ENCODE results near the gene TNNC1. TPM values are rescaled to one million over a fixed set of nuclear protein-coding genes. Genes with fewer than 3 reads are reported as not detected.

The TNNC1 gene
- total and polyA plus RNA-seq, 10 of the 15 experiments (the other 5 are each of a cell fraction or from before 2014, with no cell fraction given) = 0.13 to 1.3 (median 0.53) TPM; not detected in 2

DNA sequence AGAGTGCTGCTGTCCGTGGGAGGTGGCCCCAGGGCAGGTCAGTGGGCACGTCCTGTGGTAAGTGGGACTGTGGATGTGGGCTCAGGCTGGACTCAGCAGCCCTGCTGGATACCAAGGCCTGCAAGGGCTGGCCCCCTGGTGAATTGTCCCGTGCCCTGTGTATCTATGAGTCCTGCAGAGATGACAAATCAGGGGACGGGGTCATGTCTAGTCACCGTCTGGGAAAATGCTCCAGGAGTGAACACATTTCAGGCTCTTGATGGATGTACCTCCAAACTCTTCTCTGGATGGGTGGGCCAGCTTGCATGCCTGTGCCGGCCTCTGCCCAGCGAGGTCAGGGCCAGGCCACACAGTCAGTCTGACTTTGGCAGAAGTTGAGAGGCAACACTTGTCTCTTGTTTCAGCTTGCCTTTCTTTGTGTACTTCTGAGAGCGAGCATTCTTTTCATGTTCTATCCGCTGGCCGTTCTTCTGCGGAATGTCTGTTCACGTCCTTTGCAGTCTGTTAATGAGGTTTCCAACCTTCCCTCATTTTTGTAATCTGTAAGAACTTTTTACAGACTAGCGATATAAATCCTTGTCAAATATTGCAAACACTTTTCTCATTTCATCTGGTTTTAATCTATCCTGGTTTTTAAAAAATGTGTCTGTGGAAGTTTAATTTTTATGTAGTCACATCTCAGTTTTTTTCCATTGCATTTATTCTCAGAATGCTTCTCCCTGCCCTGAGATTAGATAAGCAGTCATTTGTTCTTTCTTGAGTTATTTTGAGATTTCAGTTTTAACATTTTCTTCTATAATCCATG is 29.9 kb upstream of the TNNC1 start:
- ATAC-seq (no peak), FAIRE-seq (no peak), DNase-seq (ENCODE audit: low read depth, low spot score) (no peak)
- no peak overlapping the region for H2AFZ ChIP-seq (ENCODE audit: control insufficient read depth, low read depth, low read length)
- H3K4me1 ChIP-seq (ENCODE audit: control insufficient read depth, insufficient read depth, low read length) = no peaks in the 10 kb centered on the region
- no peaks in the 10 kb centered on the region for H3K27me3 ChIP-seq (replicated peaks in 1 of 2; ENCODE audit: control insufficient read depth in 2 of 2, insufficient read depth in 2 of 2, low read length in 1 of 2)
- no peaks in the 10 kb centered on the region for H4K20me1 ChIP-seq (ENCODE audit: control insufficient read depth, insufficient read depth)
- no peak overlapping the region for H3K9ac ChIP-seq (ENCODE audit: control insufficient read depth, insufficient read depth, low read length)
- 98% methylated on average over 13 of the region's 13 CpGs for WGBS (ENCODE audit: insufficient coverage, insufficient replicate concordance, low lambda C conversion rate, missing lambda C conversion rate)
- H3K79me2 ChIP-seq (ENCODE audit: control insufficient read depth, insufficient read depth, low read length) = no peaks in the 10 kb centered on the region
- RAD21 ChIA-PET (ENCODE audit: unreplicated experiment) = no interaction called here
- CTCF ChIA-PET = no interaction called here
- no peak overlapping the region for H3K4me2 ChIP-seq (ENCODE audit: control insufficient read depth, insufficient read depth)
- POLR2A ChIA-PET = no interaction called here
- in situ Hi-C loops (cut with MboI) (no loop called here), intact Hi-C loops (cut with micrococcal nuclease; ENCODE audit: unreplicated experiment) (no loop called here)
- SMC1A ChIA-PET (ENCODE audit: uncharacterized antibody, unreplicated experiment) = no interaction called here
- no TSS peak for BruUV-seq (replicated peaks)
- TF ChIP-seq, protein P1, sequence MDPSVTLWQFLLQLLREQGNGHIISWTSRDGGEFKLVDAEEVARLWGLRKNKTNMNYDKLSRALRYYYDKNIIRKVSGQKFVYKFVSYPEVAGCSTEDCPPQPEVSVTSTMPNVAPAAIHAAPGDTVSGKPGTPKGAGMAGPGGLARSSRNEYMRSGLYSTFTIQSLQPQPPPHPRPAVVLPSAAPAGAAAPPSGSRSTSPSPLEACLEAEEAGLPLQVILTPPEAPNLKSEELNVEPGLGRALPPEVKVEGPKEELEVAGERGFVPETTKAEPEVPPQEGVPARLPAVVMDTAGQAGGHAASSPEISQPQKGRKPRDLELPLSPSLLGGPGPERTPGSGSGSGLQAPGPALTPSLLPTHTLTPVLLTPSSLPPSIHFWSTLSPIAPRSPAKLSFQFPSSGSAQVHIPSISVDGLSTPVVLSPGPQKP (IDR thresholded peaks at IDR 0.05; ENCODE audit: low read depth, low read length) = no peak
- TF ChIP-seq SUZ12 (IDR thresholded peaks at IDR 0.05; ENCODE audit: unreplicated experiment) (no peak), RAD21 (IDR thresholded peaks at IDR 0.05; ENCODE audit: insufficient read depth, low read depth, low read length) (no peak), ZBED1 (IDR thresholded peaks at IDR 0.05; ENCODE audit: borderline replicate concordance) (no peak), SIN3A (IDR thresholded peaks at IDR 0.05; ENCODE audit: low read depth, low read length) (no peak), SREBF1 (IDR thresholded peaks at IDR 0.05; ENCODE audit: low read length) (no peak), BMI1 (IDR thresholded peaks at IDR 0.05; ENCODE audit: borderline replicate concordance) (no peak), SUPT20H (IDR thresholded peaks at IDR 0.05; ENCODE audit: borderline replicate concordance, control insufficient read depth, low read depth, low read length) (no peak), SMARCA5 (IDR thresholded peaks at IDR 0.05) (no peak), RCOR1 (conservative IDR thresholded peaks at IDR 0.05; ENCODE audit: low read depth, low read length) (no peak), NRF1 (conservative IDR thresholded peaks at IDR 0.05; ENCODE audit: low read depth, low read length) (no peak), CEBPB (IDR thresholded peaks at IDR 0.05; ENCODE audit: borderline replicate concordance in 1 of 2, low read depth in 2 of 2, low read length in 2 of 2) (no peak), IKZF1 (conservative IDR thresholded peaks at IDR 0.05) (no peak), CBFB (IDR thresholded peaks at IDR 0.05; ENCODE audit: low read depth) (no peak), CREM (IDR thresholded peaks at IDR 0.05; ENCODE audit: low read depth) (no peak), POLR2A (IDR thresholded peaks at IDR 0.05; ENCODE audit: low read depth, low read length) (no peak)
- TF ChIP-seq, protein P2, sequence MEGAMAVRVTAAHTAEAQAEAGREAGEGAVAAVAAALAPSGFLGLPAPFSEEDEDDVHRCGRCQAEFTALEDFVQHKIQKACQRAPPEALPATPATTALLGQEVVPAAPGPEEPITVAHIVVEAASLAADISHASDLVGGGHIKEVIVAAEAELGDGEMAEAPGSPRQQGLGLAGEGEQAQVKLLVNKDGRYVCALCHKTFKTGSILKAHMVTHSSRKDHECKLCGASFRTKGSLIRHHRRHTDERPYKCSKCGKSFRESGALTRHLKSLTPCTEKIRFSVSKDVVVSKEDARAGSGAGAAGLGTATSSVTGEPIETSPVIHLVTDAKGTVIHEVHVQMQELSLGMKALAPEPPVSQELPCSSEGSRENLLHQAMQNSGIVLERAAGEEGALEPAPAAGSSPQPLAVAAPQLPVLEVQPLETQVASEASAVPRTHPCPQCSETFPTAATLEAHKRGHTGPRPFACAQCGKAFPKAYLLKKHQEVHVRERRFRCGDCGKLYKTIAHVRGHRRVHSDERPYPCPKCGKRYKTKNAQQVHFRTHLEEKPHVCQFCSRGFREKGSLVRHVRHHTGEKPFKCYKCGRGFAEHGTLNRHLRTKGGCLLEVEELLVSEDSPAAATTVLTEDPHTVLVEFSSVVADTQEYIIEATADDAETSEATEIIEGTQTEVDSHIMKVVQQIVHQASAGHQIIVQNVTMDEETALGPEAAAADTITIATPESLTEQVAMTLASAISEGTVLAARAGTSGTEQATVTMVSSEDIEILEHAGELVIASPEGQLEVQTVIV (IDR thresholded peaks at IDR 0.05; ENCODE audit: borderline replicate concordance, partially characterized antibody) = no peak
- TF ChIP-seq, protein P3, sequence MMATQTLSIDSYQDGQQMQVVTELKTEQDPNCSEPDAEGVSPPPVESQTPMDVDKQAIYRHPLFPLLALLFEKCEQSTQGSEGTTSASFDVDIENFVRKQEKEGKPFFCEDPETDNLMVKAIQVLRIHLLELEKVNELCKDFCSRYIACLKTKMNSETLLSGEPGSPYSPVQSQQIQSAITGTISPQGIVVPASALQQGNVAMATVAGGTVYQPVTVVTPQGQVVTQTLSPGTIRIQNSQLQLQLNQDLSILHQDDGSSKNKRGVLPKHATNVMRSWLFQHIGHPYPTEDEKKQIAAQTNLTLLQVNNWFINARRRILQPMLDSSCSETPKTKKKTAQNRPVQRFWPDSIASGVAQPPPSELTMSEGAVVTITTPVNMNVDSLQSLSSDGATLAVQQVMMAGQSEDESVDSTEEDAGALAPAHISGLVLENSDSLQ (IDR thresholded peaks at IDR 0.05) = no peak
- TF ChIP-seq, protein P4, sequence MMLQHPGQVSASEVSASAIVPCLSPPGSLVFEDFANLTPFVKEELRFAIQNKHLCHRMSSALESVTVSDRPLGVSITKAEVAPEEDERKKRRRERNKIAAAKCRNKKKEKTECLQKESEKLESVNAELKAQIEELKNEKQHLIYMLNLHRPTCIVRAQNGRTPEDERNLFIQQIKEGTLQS (IDR thresholded peaks at IDR 0.05; ENCODE audit: borderline replicate concordance, extremely low read depth, low read depth, low read length) = no peak
- peaks cover 25 to 32% of the 10 kb centered on the region in 2 experiments for H3K36me3 ChIP-seq (ENCODE audit: control insufficient read depth in 2 of 2, insufficient read depth in 2 of 2, low read length in 1 of 2)
- no peak overlapping the region for H3K4me3 ChIP-seq
- no peak overlapping the region for H3K27ac ChIP-seq (ENCODE audit: control insufficient read depth, insufficient read depth)
- no peaks in the 10 kb centered on the region for H3K9me3 ChIP-seq (replicated peaks; ENCODE audit: control insufficient read depth, insufficient read depth, low read length)
